ENCODE measurements around the gene GPR35.

- no peak for TF ChIP-seq SNAI2 (CRISPR knock-in tag; IDR thresholded peaks at IDR 0.05)
- TF ChIP-seq PATZ1 (CRISPR knock-in tag; IDR thresholded peaks at IDR 0.05; ENCODE audit: borderline replicate concordance): no peak
- no peak for TF ChIP-seq TSHZ2 (CRISPR knock-in tag; IDR thresholded peaks at IDR 0.05)
- TF ChIP-seq POU6F1 (CRISPR knock-in tag; IDR thresholded peaks at IDR 0.05; ENCODE audit: borderline replicate concordance, low read depth): no peak
- TF ChIP-seq CREB5 (CRISPR knock-in tag; IDR thresholded peaks at IDR 0.05; ENCODE audit: low read depth): no peak
- TF ChIP-seq ZNF8 (CRISPR knock-in tag; IDR thresholded peaks at IDR 0.05): no peak
- no peak for TF ChIP-seq ZNF565 (CRISPR knock-in tag; conservative IDR thresholded peaks at IDR 0.05; ENCODE audit: low read depth)
- TF ChIP-seq ZC3H10 (CRISPR knock-in tag; IDR thresholded peaks at IDR 0.05): no peak
- no peak for TF ChIP-seq OSR1 (CRISPR knock-in tag; IDR thresholded peaks at IDR 0.05)
- TF ChIP-seq ZFP30 (CRISPR knock-in tag; IDR thresholded peaks at IDR 0.05): no peak
- TF ChIP-seq ESRRG (CRISPR knock-in tag; IDR thresholded peaks at IDR 0.05): no peak
- no peak for TF ChIP-seq RARB (CRISPR knock-in tag; IDR thresholded peaks at IDR 0.05)
- no peak for TF ChIP-seq ARNTL (CRISPR knock-in tag; IDR thresholded peaks at IDR 0.05; ENCODE audit: borderline replicate concordance, low read depth)
Measured at GRCh38 chr2:240670950-240671349, 45.7 kb downstream of the GPR35 start.
